OCI-LY1 (cell line): ENCODE measurements around the gene MAN1B1.

Experiments
- H2AFZ ChIP-seq: fragments of 200-600 bp; sonication (generic), shearing (Covaris generic); 2 replicates; pipeline ENCODE4 v1.6.0; 2014; ENCODE audit warnings: antibody characterized with exemption, mild to moderate bottlenecking, low read length
- H3F3A ChIP-seq: fragments of 200-600 bp; sonication (generic), shearing (Covaris generic); 2 replicates; pipeline ENCODE4 v1.6.0; 2014; ENCODE audit warnings: mild to moderate bottlenecking, antibody characterized with exemption, low read length, moderate library complexity; ENCODE audit not compliant: insufficient read depth
- H3K27ac ChIP-seq: fragments of 200-600 bp; sonication (generic); 2 replicates; pipeline ENCODE4 v1.5.1; 2014; ENCODE audit warnings: low read length, mixed run types, mild to moderate bottlenecking, low read depth; ENCODE audit not compliant: poor library complexity, severe bottlenecking
- H3K27me3 ChIP-seq: fragments of 200-600 bp; sonication (generic); 2 replicates; pipeline ENCODE4 v1.6.0; 2014; ENCODE audit warnings: antibody characterized with exemption, mild to moderate bottlenecking, low read length, moderate library complexity; ENCODE audit not compliant: insufficient read depth
- H3K36me3 ChIP-seq: fragments of 200-600 bp; sonication (generic); 2 replicates; pipeline ENCODE4 v1.6.1; 2014; ENCODE audit warnings: mild to moderate bottlenecking, antibody characterized with exemption, low read length, moderate library complexity, mixed read lengths; ENCODE audit not compliant: insufficient read depth
- H3K4me1 ChIP-seq: fragments of 200-600 bp; sonication (generic); 2 replicates; pipeline ENCODE4 v1.5.1; 2014; ENCODE audit warnings: mild to moderate bottlenecking, low read length, moderate library complexity; ENCODE audit not compliant: insufficient read depth, severe bottlenecking
- H3K4me2 ChIP-seq: fragments of 200-600 bp; sonication (generic), shearing (Covaris generic); 2 replicates; pipeline ENCODE4 v1.6.1; 2014; ENCODE audit warnings: low read length
- H3K4me3 ChIP-seq: fragments of 200-600 bp; sonication (generic); 2 replicates; pipeline ENCODE4 v1.5.1; 2014; ENCODE audit warnings: low read length, low read depth, mild to moderate bottlenecking, mixed read lengths; ENCODE audit not compliant: poor library complexity, severe bottlenecking
- H3K79me2 ChIP-seq: fragments of 200-600 bp; shearing (Covaris generic); 2 replicates; pipeline ENCODE4 v1.6.1; 2016; ENCODE audit warnings: mixed run types, low read length, mixed read lengths; ENCODE audit not compliant: insufficient read depth
- H3K9ac ChIP-seq: fragments of 200-600 bp; sonication (generic), shearing (Covaris generic); 2 replicates; pipeline ENCODE4 v1.6.1; 2014; ENCODE audit warnings: mild to moderate bottlenecking, low read length, mixed read lengths
- H3K9me2 ChIP-seq: fragments of 200-600 bp; sonication (generic), shearing (Covaris generic); 2 replicates; pipeline ENCODE4 v1.6.1; 2014; ENCODE audit warnings: low read depth, mild to moderate bottlenecking, low read length, mixed read lengths
- H3K9me3 ChIP-seq: fragments of 200-600 bp; shearing (Covaris generic); 2 replicates; pipeline ENCODE4 v1.6.1; 2014; ENCODE audit warnings: low read length, mixed read lengths
- H4K20me1 ChIP-seq: fragments of 200-600 bp; sonication (generic), shearing (Covaris generic); 2 replicates; pipeline ENCODE4 v1.6.0; 2016; ENCODE audit warnings: mild to moderate bottlenecking, low read length; ENCODE audit not compliant: insufficient read depth
- CTCF ChIP-seq: fragments of 200-600 bp; sonication (generic), shearing (Covaris generic); IDR thresholded peaks from 2 replicates; pipeline ENCODE4 v1.5.1; 2017; ENCODE audit warnings: mild to moderate bottlenecking, antibody characterized with exemption, low read length, moderate library complexity, mixed read lengths
- EZH2 ChIP-seq: fragments of 200-600 bp; sonication (generic), shearing (Covaris generic); IDR thresholded peaks from 2 replicates; pipeline ENCODE4 v1.8.0; 2017; ENCODE audit warnings: borderline replicate concordance, mixed run types, mild to moderate bottlenecking, antibody characterized with exemption, low read length, moderate library complexity, mixed read lengths

MAN1B1 gene

GRCh38 chr9:137148242-137148641 lies 61.5 kb downstream of the MAN1B1 start:
- TF ChIP-seq CTCF (no peak), EZH2 (no peak)
- H3K9me3 ChIP-seq = no peaks in the 10 kb centered on the region
- H3K4me3 ChIP-seq = no peak overlapping the region
- H3K4me2 ChIP-seq = no peak overlapping the region
- peaks cover 6% of the 10 kb centered on the region for H3F3A ChIP-seq
- no peaks in the 10 kb centered on the region for H3K4me1 ChIP-seq
- no peaks in the 10 kb centered on the region for H3K36me3 ChIP-seq
- H4K20me1 ChIP-seq = no peaks in the 10 kb centered on the region
- no peak overlapping the region for H2AFZ ChIP-seq
- H3K27ac ChIP-seq = no peak overlapping the region
- H3K9me2 ChIP-seq = no peaks in the 10 kb centered on the region
- no peaks in the 10 kb centered on the region for H3K79me2 ChIP-seq
- H3K9ac ChIP-seq = no peak overlapping the region
- no peaks in the 10 kb centered on the region for H3K27me3 ChIP-seq

- no peak overlapping the region for H3K27ac ChIP-seq
- H3K4me3 ChIP-seq = no peak overlapping the region
- no peaks in the 10 kb centered on the region for H3K4me1 ChIP-seq
- H3K27me3 ChIP-seq = no peaks in the 10 kb centered on the region
- TF ChIP-seq EZH2 (no peak), CTCF (no peak)
- peaks cover 6% of the 10 kb centered on the region for H3F3A ChIP-seq
- no peak overlapping the region for H2AFZ ChIP-seq
- H3K4me2 ChIP-seq = no peak overlapping the region
- H4K20me1 ChIP-seq = no peaks in the 10 kb centered on the region
- H3K36me3 ChIP-seq = no peaks in the 10 kb centered on the region
- no peak overlapping the region for H3K9ac ChIP-seq
- H3K79me2 ChIP-seq = no peaks in the 10 kb centered on the region
- H3K9me2 ChIP-seq = no peaks in the 10 kb centered on the region
- no peaks in the 10 kb centered on the region for H3K9me3 ChIP-seq
Measured at GRCh38 chr9:137148661-137149060, 61.9 kb downstream of the MAN1B1 start.

GRCh38 chr9:137149363-137149762 lies 62.6 kb downstream of the MAN1B1 start:
- Histone ChIP-seq H3K9me3 (no peaks in the 10 kb centered on the region), H3K4me3 (no peak overlapping the region), H3K9me2 (no peaks in the 10 kb centered on the region), H3K4me1 (no peaks in the 10 kb centered on the region), H4K20me1 (no peaks in the 10 kb centered on the region), H3K27me3 (no peaks in the 10 kb centered on the region), H3K79me2 (no peaks in the 10 kb centered on the region), H3F3A (peaks cover 6% of the 10 kb centered on the region), H3K27ac (no peak overlapping the region), H3K9ac (no peak overlapping the region), H3K4me2 (no peak overlapping the region), H2AFZ (no peak overlapping the region), H3K36me3 (no peaks in the 10 kb centered on the region)
- TF ChIP-seq EZH2 (no peak), CTCF (no peak)
